Liver (tissue), 9 donors: ENCODE measurements around the gene ABCG5. TPM values are rescaled to one million over a fixed set of nuclear protein-coding genes. Genes with fewer than 3 reads are reported as not detected.

Experiments used
- DNase-seq: peaks from one replicate; pipeline ENCODE4 v3.0.0-alpha.2; 2017; ENCODE audit warnings: low spot score
- H3K27ac ChIP-seq, 2 donors: one replicate each; pipeline ENCODE4 v1.7.0; 2013; ENCODE audit warnings: inconsistent platforms in 2 of 2, low read length in 2 of 2, control low read depth in 1 of 2, low read depth in 1 of 2, mild to moderate bottlenecking in 1 of 2
- H3K27me3 ChIP-seq, 4 donors: one replicate each; pipeline versions ENCODE4 v1.6.1 to v1.7.0; 2013; ENCODE audit warnings: low read length in 3 of 4, inconsistent platforms in 1 of 4, mild to moderate bottlenecking in 1 of 4, moderate library complexity in 1 of 4; ENCODE audit not compliant: control insufficient read depth in 4 of 4, insufficient read depth in 4 of 4
- H3K36me3 ChIP-seq, 4 donors: one replicate each; pipeline versions ENCODE4 v1.6.1 to v1.7.0; 2013; ENCODE audit warnings: low read length in 3 of 4, mild to moderate bottlenecking in 3 of 4, low read depth in 1 of 4, moderate library complexity in 1 of 4; ENCODE audit not compliant: control insufficient read depth in 4 of 4, insufficient read depth in 3 of 4
- H3K4me1 ChIP-seq, 4 donors: one replicate each; pipeline versions ENCODE4 v1.6.1 to v1.7.0; 2013; ENCODE audit warnings: low read length in 3 of 4, mild to moderate bottlenecking in 3 of 4, moderate library complexity in 1 of 4; ENCODE audit not compliant: control insufficient read depth in 4 of 4, insufficient read depth in 4 of 4
- H3K4me3 ChIP-seq, 3 donors: one replicate each; pipeline versions ENCODE4 v1.6.1 to v1.7.0; 2013; ENCODE audit warnings: low read length in 3 of 3, control low read depth in 1 of 3, low read depth in 1 of 3, mild to moderate bottlenecking in 1 of 3
- H3K9ac ChIP-seq, 2 donors: one replicate each; pipeline ENCODE4 v1.7.0; 2013; ENCODE audit warnings: low read length in 2 of 2, mild to moderate bottlenecking in 2 of 2, moderate library complexity in 2 of 2, control low read depth in 1 of 2, low read depth in 1 of 2
- H3K9me3 ChIP-seq, 4 donors: one replicate each; pipeline versions ENCODE4 v1.6.1 to v1.7.0; 2013; ENCODE audit warnings: low read length in 3 of 4; ENCODE audit not compliant: control insufficient read depth in 4 of 4
- EGR1 ChIP-seq, 2 donors: IDR thresholded peaks; 2 replicates each; pipeline ENCODE4 v1.6.1; 2016 to 2018; ENCODE audit warnings: antibody characterized with exemption in 2 of 2, low read depth in 2 of 2
- FOXA2 ChIP-seq: IDR thresholded peaks from 2 replicates; pipeline ENCODE4 v1.6.1; 2016; ENCODE audit warnings: antibody characterized with exemption
- GABPA ChIP-seq, 2 donors: IDR thresholded peaks in 1 of 2; conservative IDR thresholded peaks in 1 of 2; 2 replicates each; pipeline ENCODE4 v1.6.1; 2016; ENCODE audit warnings: antibody characterized with exemption in 2 of 2, mild to moderate bottlenecking in 1 of 2, moderate library complexity in 1 of 2
- HNF4A ChIP-seq, 2 donors: conservative IDR thresholded peaks; 2 replicates each; pipeline ENCODE4 v1.6.1; 2016; ENCODE audit warnings: antibody characterized with exemption in 2 of 2, mild to moderate bottlenecking in 2 of 2
- HNF4G ChIP-seq: IDR thresholded peaks from 2 replicates; pipeline ENCODE4 v1.6.1; 2016; ENCODE audit warnings: antibody characterized with exemption
- NR2F2 ChIP-seq: IDR thresholded peaks from 2 replicates; pipeline ENCODE4 v1.6.1; 2016; ENCODE audit warnings: antibody characterized with exemption
- RAD21 ChIP-seq, 2 donors: IDR thresholded peaks; 2 replicates each; pipeline ENCODE4 v1.6.1; 2016; ENCODE audit warnings: antibody characterized with exemption in 2 of 2, mild to moderate bottlenecking in 2 of 2
- TAF1 ChIP-seq: conservative IDR thresholded peaks from 2 replicates; pipeline ENCODE4 v1.6.1; 2016; ENCODE audit warnings: antibody characterized with exemption, mild to moderate bottlenecking
- YY1 ChIP-seq: IDR thresholded peaks from 2 replicates; pipeline ENCODE4 v1.6.1; 2016; ENCODE audit warnings: antibody characterized with exemption, mild to moderate bottlenecking
- WGBS: extraction: QIAGEN DNeasy Blood & Tissue Kit; methylation state at CpG from one replicate; pipeline ENCODE4 v1.1.7; 2013; 5-methylcytosine and 5-hydroxymethylcytosine counted together
- polyA plus RNA-seq, 2 donors: library from polyadenylated mRNA; stranded (reverse) in 1 of 2; unstranded in 1 of 2; fragments of 200-250 nt in 1 of 2; fragments of >200 nt in 1 of 2; fragmentation: Nextera tagmentation in 1 of 2; extraction: Ambion mirVana in 1 of 2; gene quantifications; one replicate each; pipeline versions ENCODE4 v1.2.1 to v1.2.3, GENCODE V29; 2013 to 2015
- total RNA-seq, 2 donors: library from RNA; depleted of rRNA; stranded (reverse); fragments of >200 nt; gene quantifications; one replicate each; pipeline ENCODE4 v1.2.3, GENCODE V29; 2014
- TF ChIP-seq, protein P1 (sequence below): fragments of 150-350 bp; IDR thresholded peaks from 2 replicates; pipeline ENCODE4 v1.5.1; 2017; ENCODE audit warnings: improper control_type of control experiment, low read depth, low read length; ENCODE audit not compliant: missing input control
- TF ChIP-seq, protein P2 (sequence below): IDR thresholded peaks from 2 replicates; pipeline ENCODE4 v1.6.1; 2016; ENCODE audit warnings: antibody characterized with exemption
- TF ChIP-seq, protein P3 (sequence below): IDR thresholded peaks from 2 replicates; pipeline ENCODE4 v1.6.1; 2016; ENCODE audit warnings: antibody characterized with exemption
- TF ChIP-seq, protein P4 (sequence below): IDR thresholded peaks from 2 replicates; pipeline ENCODE4 v1.6.1; 2016; ENCODE audit warnings: antibody characterized with exemption, mild to moderate bottlenecking
- TF ChIP-seq, protein P5 (sequence below): IDR thresholded peaks from 2 replicates; pipeline ENCODE4 v1.6.1; 2016; ENCODE audit warnings: antibody characterized with exemption
- donor health status: healthy.
- donor health status: healthy.
- donor health status: healthy.
- donor health status: healthy.
- donor health status: healthy.

Gene ABCG5
- total and polyA plus RNA-seq, 4 donors = 15.4 to 63.8 (median 38.5) TPM

DNA sequence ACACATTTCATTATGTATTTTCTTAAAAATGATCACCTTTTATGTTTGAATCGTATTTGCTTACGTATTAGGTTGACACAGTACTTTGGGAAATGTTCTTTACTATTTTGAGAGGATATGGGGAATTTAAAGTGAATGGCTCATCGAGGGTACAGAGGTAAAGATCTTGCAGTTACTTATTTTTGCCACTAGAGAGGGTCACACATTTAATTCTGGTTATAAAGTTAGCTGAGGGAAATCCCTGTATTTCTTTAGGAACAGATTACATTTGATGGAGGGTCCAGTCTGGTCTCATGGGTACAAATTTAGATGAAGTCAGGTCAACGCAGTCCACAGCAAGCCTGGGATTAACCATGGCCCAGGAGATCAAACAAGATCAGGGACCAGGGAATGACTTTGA, 40.3 kb downstream of the ABCG5 start:
- TF ChIP-seq FOXA2 (no peak), NR2F2 (no peak), RAD21 (IDR thresholded peaks at IDR 0.05) (peak; percentile 70 to 75)
- TF ChIP-seq, protein P1, sequence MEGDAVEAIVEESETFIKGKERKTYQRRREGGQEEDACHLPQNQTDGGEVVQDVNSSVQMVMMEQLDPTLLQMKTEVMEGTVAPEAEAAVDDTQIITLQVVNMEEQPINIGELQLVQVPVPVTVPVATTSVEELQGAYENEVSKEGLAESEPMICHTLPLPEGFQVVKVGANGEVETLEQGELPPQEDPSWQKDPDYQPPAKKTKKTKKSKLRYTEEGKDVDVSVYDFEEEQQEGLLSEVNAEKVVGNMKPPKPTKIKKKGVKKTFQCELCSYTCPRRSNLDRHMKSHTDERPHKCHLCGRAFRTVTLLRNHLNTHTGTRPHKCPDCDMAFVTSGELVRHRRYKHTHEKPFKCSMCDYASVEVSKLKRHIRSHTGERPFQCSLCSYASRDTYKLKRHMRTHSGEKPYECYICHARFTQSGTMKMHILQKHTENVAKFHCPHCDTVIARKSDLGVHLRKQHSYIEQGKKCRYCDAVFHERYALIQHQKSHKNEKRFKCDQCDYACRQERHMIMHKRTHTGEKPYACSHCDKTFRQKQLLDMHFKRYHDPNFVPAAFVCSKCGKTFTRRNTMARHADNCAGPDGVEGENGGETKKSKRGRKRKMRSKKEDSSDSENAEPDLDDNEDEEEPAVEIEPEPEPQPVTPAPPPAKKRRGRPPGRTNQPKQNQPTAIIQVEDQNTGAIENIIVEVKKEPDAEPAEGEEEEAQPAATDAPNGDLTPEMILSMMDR = peak; percentile 50
- no peak overlapping the region for H3K4me3 ChIP-seq
- no peak for DNase-seq
- no peak overlapping the region for H3K9ac ChIP-seq
- peaks cover 0 to 11% (median 11%) of the 10 kb centered on the region in 4 donors for H3K4me1 ChIP-seq
- no peaks in the 10 kb centered on the region for H3K27me3 ChIP-seq
- H3K36me3 ChIP-seq = no peaks in the 10 kb centered on the region
- no peak overlapping the region for H3K27ac ChIP-seq
- H3K9me3 ChIP-seq = no peaks in the 10 kb centered on the region
- 52% methylated on average over 4 of the region's 4 CpGs for WGBS

DNA sequence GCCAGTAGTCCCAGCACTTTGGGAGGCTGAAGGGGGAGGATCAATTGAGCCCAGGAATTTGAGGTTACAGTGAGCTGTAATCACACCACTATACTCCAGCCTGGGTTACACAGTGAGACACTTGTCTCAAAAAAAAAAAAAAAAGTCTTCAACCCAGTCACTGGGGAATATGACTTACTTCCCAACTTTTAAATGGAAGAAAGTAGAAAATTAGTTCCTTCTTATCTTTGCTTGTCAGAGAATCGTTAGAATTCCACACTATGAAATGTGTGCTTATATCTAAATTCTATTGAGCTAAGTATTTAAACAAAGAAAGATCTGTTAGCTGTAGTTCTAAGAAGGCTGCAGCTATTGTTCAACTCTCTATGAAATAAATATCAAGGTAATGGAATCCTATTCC, 42.4 kb downstream of the ABCG5 start:
- TF ChIP-seq, protein P2, sequence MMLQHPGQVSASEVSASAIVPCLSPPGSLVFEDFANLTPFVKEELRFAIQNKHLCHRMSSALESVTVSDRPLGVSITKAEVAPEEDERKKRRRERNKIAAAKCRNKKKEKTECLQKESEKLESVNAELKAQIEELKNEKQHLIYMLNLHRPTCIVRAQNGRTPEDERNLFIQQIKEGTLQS = no peak
- TF ChIP-seq FOXA2 = no peak
- TF ChIP-seq TAF1 = no peak
- TF ChIP-seq, protein P3, sequence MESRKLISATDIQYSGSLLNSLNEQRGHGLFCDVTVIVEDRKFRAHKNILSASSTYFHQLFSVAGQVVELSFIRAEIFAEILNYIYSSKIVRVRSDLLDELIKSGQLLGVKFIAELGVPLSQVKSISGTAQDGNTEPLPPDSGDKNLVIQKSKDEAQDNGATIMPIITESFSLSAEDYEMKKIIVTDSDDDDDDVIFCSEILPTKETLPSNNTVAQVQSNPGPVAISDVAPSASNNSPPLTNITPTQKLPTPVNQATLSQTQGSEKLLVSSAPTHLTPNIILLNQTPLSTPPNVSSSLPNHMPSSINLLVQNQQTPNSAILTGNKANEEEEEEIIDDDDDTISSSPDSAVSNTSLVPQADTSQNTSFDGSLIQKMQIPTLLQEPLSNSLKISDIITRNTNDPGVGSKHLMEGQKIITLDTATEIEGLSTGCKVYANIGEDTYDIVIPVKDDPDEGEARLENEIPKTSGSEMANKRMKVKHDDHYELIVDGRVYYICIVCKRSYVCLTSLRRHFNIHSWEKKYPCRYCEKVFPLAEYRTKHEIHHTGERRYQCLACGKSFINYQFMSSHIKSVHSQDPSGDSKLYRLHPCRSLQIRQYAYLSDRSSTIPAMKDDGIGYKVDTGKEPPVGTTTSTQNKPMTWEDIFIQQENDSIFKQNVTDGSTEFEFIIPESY = no peak
- no peak for TF ChIP-seq YY1
- no peak for TF ChIP-seq EGR1 (IDR thresholded peaks at IDR 0.05; ENCODE audit: low read depth in 2 of 2)
- TF ChIP-seq HNF4G = no peak
- no peak for TF ChIP-seq GABPA (IDR thresholded peaks at IDR 0.05 in 1 of 2, conservative IDR thresholded peaks at IDR 0.05 in 1 of 2)
- TF ChIP-seq NR2F2 = no peak
- TF ChIP-seq, protein P4, sequence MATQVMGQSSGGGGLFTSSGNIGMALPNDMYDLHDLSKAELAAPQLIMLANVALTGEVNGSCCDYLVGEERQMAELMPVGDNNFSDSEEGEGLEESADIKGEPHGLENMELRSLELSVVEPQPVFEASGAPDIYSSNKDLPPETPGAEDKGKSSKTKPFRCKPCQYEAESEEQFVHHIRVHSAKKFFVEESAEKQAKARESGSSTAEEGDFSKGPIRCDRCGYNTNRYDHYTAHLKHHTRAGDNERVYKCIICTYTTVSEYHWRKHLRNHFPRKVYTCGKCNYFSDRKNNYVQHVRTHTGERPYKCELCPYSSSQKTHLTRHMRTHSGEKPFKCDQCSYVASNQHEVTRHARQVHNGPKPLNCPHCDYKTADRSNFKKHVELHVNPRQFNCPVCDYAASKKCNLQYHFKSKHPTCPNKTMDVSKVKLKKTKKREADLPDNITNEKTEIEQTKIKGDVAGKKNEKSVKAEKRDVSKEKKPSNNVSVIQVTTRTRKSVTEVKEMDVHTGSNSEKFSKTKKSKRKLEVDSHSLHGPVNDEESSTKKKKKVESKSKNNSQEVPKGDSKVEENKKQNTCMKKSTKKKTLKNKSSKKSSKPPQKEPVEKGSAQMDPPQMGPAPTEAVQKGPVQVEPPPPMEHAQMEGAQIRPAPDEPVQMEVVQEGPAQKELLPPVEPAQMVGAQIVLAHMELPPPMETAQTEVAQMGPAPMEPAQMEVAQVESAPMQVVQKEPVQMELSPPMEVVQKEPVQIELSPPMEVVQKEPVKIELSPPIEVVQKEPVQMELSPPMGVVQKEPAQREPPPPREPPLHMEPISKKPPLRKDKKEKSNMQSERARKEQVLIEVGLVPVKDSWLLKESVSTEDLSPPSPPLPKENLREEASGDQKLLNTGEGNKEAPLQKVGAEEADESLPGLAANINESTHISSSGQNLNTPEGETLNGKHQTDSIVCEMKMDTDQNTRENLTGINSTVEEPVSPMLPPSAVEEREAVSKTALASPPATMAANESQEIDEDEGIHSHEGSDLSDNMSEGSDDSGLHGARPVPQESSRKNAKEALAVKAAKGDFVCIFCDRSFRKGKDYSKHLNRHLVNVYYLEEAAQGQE = no peak
- TF ChIP-seq RAD21 (IDR thresholded peaks at IDR 0.05) = no peak
- no peak for TF ChIP-seq HNF4A (conservative IDR thresholded peaks at IDR 0.05)
- TF ChIP-seq, protein P1 = no peak
- TF ChIP-seq, protein P5, sequence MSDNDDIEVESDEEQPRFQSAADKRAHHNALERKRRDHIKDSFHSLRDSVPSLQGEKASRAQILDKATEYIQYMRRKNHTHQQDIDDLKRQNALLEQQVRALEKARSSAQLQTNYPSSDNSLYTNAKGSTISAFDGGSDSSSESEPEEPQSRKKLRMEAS = no peak
- Histone ChIP-seq H3K27me3 (no peaks in the 10 kb centered on the region), H3K9me3 (no peaks in the 10 kb centered on the region), H3K27ac (no peak overlapping the region), H3K36me3 (no peaks in the 10 kb centered on the region), H3K9ac (no peak overlapping the region), H3K4me1 (no peaks in the 10 kb centered on the region), H3K4me3 (no peak overlapping the region)
- WGBS = 86% methylated on average over 1 of the region's 1 CpG
- DNase-seq = no peak
